Measurements from ENCODE around the gene PIGS. TPM values are rescaled to one million over a fixed set of nuclear protein-coding genes. Genes with fewer than 3 reads are reported as not detected.

PIGS gene
- total RNA-seq, 1 experiment from 2014 or later: 49.1 TPM

DNA sequence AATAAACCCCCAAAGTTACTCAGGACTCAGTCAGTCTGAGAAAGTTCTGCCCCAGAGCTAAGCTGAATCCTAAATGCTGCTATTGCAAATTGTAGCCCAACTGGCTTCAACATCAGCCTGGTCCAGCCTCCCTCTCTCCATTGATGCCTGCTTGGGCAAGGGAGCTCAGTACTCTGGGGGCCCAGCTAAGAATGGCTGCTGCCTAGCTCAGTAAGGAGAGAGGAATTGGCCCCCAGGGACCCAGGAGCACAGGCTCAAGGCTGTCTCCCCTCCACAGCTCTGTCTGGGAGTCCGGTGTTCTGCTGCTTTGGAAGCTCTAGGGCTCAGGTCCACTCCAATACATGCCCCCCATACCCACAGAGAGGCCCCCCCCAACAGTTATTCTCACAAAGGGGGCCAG is 20.5 kb downstream of the PIGS start:
- no peak for DNase-seq (ENCODE audit: low read depth)

DNA sequence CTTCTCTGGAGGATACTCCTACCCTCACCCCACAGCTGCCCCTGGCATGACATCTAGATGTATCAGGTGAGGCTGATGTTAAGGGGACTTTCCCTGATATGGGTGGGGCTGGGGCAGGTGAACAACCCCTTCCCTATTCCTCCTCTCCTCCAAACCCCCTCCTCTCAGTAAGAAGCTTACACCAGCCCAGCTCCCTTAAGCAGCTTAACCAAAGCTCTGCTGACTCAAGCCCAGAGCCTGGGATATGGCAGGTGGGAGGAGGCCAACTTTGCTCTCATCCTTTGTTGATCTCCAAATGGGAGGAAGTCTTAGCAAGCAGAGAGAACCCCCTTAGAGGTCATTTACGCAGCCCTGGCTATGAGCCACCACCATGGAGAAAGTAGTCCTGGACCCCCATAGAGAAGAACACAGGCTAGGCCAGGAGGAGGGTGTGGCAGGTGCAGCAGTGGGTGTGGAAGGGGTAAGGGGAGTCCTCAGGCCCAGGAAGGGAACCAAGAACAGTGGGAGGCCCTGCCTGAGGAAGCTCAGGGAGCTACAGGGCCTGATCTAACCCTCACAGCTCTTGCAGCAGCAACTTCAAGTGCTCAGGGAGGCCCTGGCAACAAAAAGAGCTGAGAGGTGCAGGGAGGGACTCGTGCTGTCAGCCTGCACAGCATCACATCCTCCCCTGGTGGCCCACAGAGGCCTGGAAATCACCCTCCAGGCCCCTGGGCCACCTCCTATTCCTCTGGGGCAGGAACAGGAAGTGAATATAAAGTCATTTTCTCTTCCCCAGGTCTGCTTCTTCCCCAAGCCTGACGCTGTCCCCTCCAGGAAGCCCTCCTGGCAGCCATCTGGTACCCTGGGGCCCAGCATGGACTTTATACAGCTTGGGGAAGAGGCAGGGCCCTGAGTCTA is 21.8 kb downstream of the PIGS start:
- no peak for DNase-seq (ENCODE audit: low read depth)

GRCh38 chr17:28548417-28549130 is 22.8 kb downstream of the PIGS start:
- DNase-seq (ENCODE audit: low read depth): no peak

GRCh38 chr17:28547623-28548416 is 23.5 kb downstream of the PIGS start:
- peak; percentile 80 for DNase-seq (ENCODE audit: low read depth)

GRCh38 chr17:28547096-28547622 is 24.2 kb downstream of the PIGS start:
- DNase-seq (ENCODE audit: low read depth): no peak

- DNase-seq (ENCODE audit: low read depth): no peak
These were observed 25.4 kb downstream of the PIGS start for GRCh38 chr17:28545787-28546415.

DNA sequence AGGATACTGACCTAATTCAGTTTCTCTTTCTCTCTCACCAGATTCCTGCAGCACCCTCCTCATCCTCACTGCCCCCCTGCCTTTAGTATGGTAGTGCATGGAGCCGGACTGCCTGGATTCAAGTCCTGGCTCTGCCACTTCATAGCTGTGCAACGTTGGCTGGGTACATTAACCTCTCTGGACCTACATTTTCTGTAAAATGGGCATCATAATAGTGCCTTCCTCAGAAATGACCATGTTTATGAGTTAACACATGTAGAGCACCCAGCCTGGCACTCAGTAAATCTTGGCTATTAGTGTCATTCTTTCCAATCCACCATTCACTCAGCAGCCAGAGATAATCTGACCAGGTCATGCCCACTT is 26.2 kb downstream of the PIGS start:
- no peak for DNase-seq (ENCODE audit: low read depth)

DNA sequence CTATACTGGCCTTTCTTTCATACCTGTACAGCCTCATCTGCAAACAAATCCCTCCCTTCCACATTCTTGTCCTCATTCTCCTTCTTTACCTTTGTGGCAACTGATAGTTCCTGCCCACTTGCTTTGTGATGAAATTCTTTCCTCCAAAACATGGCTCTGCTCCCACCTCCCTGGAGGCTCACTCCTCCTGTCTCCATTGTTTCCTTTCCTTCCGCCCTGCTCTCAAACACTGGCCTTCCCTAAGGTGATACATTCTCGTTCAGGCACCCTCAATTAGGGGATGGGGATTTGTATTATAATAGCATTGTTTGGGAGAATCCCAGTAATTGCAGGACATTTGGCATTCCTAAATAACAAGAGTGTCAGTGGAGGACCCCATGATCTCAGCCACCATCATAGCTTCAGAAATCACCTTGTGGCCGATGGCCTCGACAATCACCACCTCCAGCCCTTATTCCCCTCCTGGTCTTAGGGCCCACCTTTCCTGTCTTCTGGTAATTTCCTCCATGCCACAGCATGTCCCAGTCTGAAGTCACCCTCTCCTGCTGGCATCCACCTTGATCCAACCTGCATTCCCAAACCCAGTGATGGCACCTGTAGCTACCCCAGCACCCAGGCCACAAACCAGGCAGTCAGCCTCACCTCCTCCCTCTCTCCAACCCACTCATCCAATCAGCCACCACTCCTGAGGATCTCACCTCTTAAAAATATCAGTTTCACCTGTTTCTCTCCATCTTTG is 26.8 kb downstream of the PIGS start:
- no peak for DNase-seq (ENCODE audit: low read depth)

DNA sequence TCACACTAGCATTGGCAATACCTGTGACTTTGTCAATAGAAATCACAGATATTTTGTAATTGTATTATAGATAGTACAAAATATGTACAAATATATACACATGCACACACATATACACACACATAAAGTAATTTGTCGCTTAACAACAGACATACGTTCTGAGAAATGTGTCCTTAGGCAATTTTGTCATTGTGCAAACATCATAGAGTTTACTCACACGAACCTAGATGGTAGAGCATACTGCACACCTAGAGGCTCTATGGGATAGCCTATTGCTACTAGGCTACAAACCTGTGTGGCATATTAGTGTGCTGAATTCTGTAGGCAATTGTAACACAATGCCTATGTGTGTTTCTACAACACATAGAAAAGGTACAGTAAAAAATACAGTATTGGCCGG is 29.9 kb downstream of the PIGS start:
- DNase-seq (ENCODE audit: low read depth): no peak

DNA sequence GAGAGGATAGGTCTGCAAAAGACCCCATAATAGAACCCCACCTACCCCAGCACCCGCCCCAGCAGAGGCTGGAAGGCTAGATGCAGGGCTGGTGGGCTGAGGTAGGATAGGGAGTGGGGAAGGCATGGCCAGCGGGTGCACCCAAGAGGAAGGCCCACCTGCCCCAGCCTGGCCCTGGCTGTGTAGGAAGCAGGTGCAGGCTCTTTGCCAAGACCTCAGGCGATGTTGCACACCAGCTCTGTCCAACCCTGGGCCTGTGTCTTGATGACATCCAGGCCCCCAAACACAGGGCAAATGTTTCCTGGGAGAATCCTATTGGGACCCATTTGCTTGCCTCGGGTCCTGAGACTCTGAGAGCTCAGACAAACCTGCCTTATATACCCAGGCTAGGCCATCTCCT is 31.1 kb downstream of the PIGS start:
- no peak for DNase-seq (ENCODE audit: low read depth)

- no peak for DNase-seq (ENCODE audit: low read depth)
These were observed 32.9 kb downstream of the PIGS start for GRCh38 chr17:28538296-28538895.

DNA sequence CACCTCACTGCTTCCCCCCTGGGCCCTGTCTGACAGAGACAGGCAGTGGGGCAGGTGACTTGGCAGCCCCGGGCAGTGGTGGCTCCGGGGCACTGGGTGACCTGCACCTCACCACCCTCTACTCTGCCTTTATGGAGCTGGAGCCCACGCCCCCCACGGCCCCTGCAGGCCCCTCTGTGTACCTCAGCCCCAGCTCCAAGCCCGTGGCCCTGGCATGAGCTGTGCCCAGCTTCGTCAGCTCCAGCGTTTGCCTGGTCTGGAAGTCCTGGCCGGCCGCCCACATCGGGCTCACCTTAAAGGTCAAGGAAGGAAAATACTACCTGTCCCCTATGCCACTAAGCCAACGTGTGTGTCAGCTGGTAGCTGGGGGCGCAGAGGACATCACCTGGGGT is 34.1 kb downstream of the PIGS start:
- no peak for DNase-seq (ENCODE audit: low read depth)

- no peak for DNase-seq (ENCODE audit: low read depth)
These were observed 34.6 kb downstream of the PIGS start for GRCh38 chr17:28536532-28537218.

- DNase-seq (ENCODE audit: low read depth): no peak
These were observed 36.5 kb downstream of the PIGS start for GRCh38 chr17:28534740-28535375.

DNA sequence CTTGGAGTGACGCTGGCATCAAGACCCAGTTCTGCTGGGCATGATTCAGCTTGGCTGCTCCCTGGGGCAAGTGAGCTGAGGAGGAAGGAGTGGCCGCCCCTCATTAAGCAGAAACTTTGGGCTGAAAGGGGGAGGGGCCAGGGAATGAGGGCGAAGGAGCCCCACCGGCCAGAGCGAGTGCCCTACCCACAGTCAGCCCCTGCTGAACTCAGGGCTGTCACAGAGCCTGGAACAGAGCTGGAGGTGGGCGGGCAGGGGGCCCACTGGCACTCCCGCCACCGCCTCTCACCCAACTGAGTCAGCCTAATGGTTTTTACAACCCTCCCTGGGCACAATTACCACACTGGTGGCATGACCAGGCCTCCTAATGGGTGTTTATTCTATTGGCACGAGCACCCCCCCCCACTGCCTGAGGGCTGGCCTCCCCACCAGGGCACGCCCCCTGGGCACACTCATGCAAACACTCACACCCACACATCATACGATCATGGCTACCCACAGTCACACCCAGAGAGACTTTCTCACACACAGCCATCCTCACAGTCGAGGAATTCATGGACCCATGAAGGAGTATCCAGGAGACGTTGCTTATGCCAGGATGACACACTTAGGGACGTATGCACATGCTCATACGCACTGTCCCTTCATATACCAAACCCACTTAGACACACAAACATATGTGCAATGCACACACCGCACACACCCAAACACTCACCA is 38.1 kb downstream of the PIGS start:
- peak; percentile 70 for DNase-seq (ENCODE audit: low read depth)

DNA sequence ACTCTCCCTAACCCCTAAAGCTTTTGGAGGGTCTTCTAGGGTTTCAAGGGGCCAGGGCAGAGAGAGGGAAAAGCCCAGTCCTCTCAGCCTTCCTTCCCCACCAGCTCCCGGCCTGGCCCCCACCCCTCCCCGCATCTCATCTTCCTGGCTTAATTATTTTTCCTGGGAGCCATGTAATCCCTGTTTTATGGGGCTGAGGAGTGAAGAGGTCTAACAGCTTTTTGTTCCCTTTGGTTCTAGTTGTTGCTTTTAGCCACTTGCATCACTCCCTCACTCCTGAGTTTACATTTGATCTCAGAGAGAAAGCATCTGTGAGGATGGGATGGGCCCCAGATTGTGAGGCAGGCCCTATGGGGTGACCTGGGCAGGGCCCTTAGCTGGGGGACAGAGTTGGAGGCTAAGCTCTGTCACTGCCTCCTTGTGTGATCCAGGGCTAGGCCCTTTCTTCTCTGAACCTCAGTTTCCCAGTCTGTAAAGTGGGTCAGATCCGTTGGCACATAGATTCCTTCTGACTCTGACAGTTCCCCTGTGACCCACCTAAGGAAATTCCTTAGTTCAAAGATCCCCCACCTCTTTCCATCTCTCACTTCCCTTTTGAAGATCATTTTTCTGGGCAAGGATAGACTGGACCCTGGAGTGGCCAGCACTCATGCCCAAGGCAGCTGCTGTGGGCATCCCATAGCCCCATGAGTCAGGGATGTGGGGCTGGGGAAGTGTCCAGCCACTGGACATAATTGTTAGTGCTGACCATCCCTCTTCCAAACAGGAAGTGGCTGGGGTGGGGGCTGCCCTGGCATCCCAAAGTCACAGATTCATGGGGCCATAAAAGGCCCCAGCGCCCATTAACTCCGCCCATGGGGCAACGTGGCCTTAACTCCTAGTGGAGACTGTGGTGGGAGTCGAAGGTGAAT is 39.0 kb downstream of the PIGS start:
- no peak for DNase-seq (ENCODE audit: low read depth)

- DNase-seq (ENCODE audit: low read depth): no peak
These were observed 40.4 kb downstream of the PIGS start for GRCh38 chr17:28530926-28531325.

- DNase-seq (ENCODE audit: low read depth): no peak
These were observed 41.1 kb downstream of the PIGS start for GRCh38 chr17:28530250-28530649.

Data from Daoy (cell line).